Measurements from ENCODE around the gene FBXL13.
"Not testable (repeated sequence)": the region's sequence is repeated elsewhere in the genome, so short reads cannot be mapped to it uniquely, and the experiment has no call there.

The FBXL13 gene

GRCh38 chr7:102859084-102859798 lies 215.4 kb downstream of the FBXL13 start:
- H3K9me3 ChIP-seq (ENCODE audit: control insufficient read depth, insufficient read depth, low read length): no peaks in the 10 kb centered on the region
- H3K4me1 ChIP-seq (ENCODE audit: insufficient read depth, low read length): no peaks in the 10 kb centered on the region
- H3K9ac ChIP-seq (ENCODE audit: low read depth, low read length): no peak overlapping the region
- H3K36me3 ChIP-seq (ENCODE audit: insufficient read depth, low read length): no peaks in the 10 kb centered on the region

GRCh38 chr7:102856036-102856435 lies 218.6 kb downstream of the FBXL13 start:
- H3K4me1 ChIP-seq (ENCODE audit: insufficient read depth, low read length): no peaks in the 10 kb centered on the region
- no peak overlapping the region for H3K9ac ChIP-seq (ENCODE audit: low read depth, low read length)
- H3K9me3 ChIP-seq (ENCODE audit: control insufficient read depth, insufficient read depth, low read length): no peaks in the 10 kb centered on the region
- H3K36me3 ChIP-seq (ENCODE audit: insufficient read depth, low read length): no peaks in the 10 kb centered on the region

DNA sequence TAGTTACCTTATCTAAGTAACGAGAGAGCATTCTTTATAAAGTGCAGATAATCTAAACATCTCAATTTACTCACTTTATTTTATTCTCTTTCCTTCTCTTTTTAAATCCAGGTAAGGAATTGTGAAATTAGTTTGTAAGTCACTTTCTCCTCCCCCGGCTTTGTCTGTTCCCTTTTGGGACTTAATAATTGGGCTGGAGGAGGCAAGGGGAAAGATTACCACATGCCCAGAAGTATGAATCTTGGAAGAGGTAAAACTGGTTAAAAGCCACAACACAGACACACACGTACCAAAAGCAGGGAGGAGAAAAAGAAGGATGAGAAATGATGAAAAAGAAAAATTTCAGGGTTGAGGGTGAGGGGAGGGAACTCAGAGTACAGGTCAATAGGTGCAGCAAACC lies 225.1 kb downstream of the FBXL13 start:
- no peak overlapping the region for H3K9ac ChIP-seq (ENCODE audit: low read depth, low read length)
- no peaks in the 10 kb centered on the region for H3K4me1 ChIP-seq (ENCODE audit: insufficient read depth, low read length)
- no peaks in the 10 kb centered on the region for H3K36me3 ChIP-seq (ENCODE audit: insufficient read depth, low read length)
- no peaks in the 10 kb centered on the region for H3K9me3 ChIP-seq (ENCODE audit: control insufficient read depth, insufficient read depth, low read length)

DNA sequence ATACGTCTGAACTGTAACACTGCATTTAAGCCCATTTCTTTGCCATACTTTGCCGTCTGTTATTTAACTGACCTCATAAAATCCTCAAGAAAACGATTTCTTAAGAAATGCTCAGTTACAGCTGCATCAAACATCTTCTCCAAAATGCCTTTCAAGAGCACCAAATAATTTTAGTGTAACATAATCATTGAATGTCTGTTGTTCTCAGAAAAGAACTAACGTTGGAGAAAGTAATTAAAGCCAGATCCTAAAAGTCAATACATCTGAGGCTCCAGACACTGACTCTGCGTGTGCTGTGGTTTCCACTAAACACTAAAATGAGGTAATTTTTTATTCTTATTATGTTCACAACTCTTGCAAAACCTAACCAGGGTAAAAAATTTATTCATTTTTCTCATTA lies 225.5 kb downstream of the FBXL13 start:
- Histone ChIP-seq H3K4me1 (ENCODE audit: insufficient read depth, low read length) (no peaks in the 10 kb centered on the region), H3K36me3 (ENCODE audit: insufficient read depth, low read length) (no peaks in the 10 kb centered on the region), H3K9me3 (ENCODE audit: control insufficient read depth, insufficient read depth, low read length) (no peaks in the 10 kb centered on the region), H3K9ac (ENCODE audit: low read depth, low read length) (no peak overlapping the region)

DNA sequence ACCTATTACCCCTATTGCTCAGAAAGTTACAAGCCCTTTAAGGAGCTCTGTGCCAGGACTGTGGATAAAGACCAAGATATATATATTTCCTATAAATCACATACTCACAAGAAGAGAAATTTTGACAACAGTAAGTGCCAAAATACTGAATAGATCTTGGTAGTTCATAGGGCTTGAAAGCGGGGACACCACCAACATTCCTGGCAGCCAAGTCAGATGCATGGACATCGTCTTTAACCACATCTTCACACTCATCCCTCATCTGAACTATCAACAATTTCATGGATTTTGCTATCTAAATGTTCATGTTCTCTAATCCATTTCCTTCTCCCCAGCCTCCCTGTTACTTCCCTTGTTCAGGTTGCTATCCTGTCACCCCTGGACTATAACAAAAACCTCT lies 229.2 kb downstream of the FBXL13 start:
- no peaks in the 10 kb centered on the region for H3K36me3 ChIP-seq (ENCODE audit: insufficient read depth, low read length)
- no peaks in the 10 kb centered on the region; the same call in 1 of the 2 replicates for H3K9me3 ChIP-seq (ENCODE audit: control insufficient read depth, insufficient read depth, low read length)
- H3K9ac ChIP-seq (ENCODE audit: low read depth, low read length): no peak overlapping the region
- no peaks in the 10 kb centered on the region for H3K4me1 ChIP-seq (ENCODE audit: insufficient read depth, low read length)

GRCh38 chr7:102843850-102844249 lies 230.7 kb downstream of the FBXL13 start:
- H3K4me1 ChIP-seq (ENCODE audit: insufficient read depth, low read length): no peaks in the 10 kb centered on the region
- no peak overlapping the region for H3K9ac ChIP-seq (ENCODE audit: low read depth, low read length)
- H3K36me3 ChIP-seq (ENCODE audit: insufficient read depth, low read length): no peaks in the 10 kb centered on the region
- no peaks in the 10 kb centered on the region; the same call in 1 of the 2 replicates for H3K9me3 ChIP-seq (ENCODE audit: control insufficient read depth, insufficient read depth, low read length)

DNA sequence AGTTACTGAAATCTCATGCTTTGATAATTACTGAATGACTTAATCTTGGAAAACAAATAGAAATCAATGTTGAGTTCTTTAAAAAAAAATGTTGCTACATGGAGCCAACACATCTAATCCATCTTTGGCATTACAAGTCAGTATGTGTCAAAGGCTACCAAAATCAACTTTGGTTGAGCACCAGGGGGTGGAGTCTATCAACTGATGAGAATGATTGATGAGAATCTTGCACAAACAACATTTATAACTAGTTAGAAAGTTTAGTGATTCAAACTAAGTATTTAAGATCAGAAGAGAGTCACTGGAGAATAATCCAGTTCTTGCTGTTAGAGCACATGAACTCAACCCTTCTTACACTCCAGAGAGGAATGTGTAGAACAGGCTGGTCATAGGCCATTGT lies 232.3 kb downstream of the FBXL13 start:
- Histone ChIP-seq H3K36me3 (ENCODE audit: insufficient read depth, low read length) (no peaks in the 10 kb centered on the region), H3K9ac (ENCODE audit: low read depth, low read length) (no peak overlapping the region), H3K4me1 (ENCODE audit: insufficient read depth, low read length) (no peaks in the 10 kb centered on the region), H3K9me3 (ENCODE audit: control insufficient read depth, insufficient read depth, low read length) (no peaks in the 10 kb centered on the region; the same call in 1 of the 2 replicates)

GRCh38 chr7:102841290-102841689 lies 233.3 kb downstream of the FBXL13 start:
- no peaks in the 10 kb centered on the region for H3K36me3 ChIP-seq (ENCODE audit: insufficient read depth, low read length)
- no peaks in the 10 kb centered on the region for H3K4me1 ChIP-seq (ENCODE audit: insufficient read depth, low read length)
- H3K9me3 ChIP-seq (ENCODE audit: control insufficient read depth, insufficient read depth, low read length): no peaks in the 10 kb centered on the region; the same call in 1 of the 2 replicates
- H3K9ac ChIP-seq (ENCODE audit: low read depth, low read length): no peak overlapping the region

DNA sequence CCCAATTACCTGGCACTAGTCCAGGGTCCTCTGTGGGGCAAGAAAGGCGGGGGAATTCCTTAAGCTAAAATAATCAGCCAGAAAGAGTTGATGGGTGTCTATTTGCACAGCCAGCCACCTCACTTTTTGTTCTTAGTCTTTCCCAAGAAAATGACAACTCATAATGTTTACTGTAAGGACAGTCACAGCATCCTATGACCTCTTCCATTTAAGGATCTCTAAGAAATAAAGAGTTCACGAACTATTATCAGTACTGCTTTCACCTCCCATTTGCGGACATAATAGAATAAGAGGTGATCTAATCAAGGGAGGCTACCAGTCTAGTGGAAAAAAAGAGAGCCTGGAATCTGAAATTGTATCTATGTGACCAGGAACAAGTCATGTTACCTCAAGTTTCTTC lies 234.2 kb downstream of the FBXL13 start:
- Histone ChIP-seq H3K36me3 (ENCODE audit: insufficient read depth, low read length) (no peaks in the 10 kb centered on the region), H3K9me3 (ENCODE audit: control insufficient read depth, insufficient read depth, low read length) (no peaks in the 10 kb centered on the region; the same call in 1 of the 2 replicates), H3K4me1 (ENCODE audit: insufficient read depth, low read length) (no peaks in the 10 kb centered on the region), H3K9ac (ENCODE audit: low read depth, low read length) (no peak overlapping the region)

DNA sequence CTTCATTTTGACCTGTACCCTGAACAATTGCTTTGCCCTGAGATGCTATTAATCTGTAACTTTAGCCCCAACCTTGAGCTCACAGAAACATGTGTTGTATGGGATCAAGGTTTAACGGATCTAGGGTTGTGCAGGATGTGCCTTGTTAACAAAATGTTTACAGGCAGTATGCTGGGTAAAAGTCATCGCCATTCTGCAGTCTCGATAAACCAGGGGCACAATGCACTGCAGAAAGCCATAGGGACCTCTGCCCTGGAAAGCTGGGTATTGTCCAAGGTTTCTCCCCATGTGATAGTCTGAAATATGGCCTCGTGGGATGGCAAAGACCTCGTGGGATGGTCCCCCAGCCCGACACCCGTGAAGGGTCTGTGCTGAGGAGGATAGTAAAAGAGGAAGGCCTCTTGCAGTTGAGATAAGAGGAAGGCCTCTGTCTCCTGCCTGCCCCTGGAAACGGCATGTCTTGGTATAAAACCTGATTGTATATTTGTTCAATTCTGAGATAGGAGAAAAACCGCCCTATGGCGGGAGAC lies 236.0 kb downstream of the FBXL13 start:
- not testable (repeated sequence) for H3K4me1 ChIP-seq (ENCODE audit: insufficient read depth, low read length); H3K9ac ChIP-seq (ENCODE audit: low read depth, low read length); H3K9me3 ChIP-seq (ENCODE audit: control insufficient read depth, insufficient read depth, low read length); H3K36me3 ChIP-seq (ENCODE audit: insufficient read depth, low read length)

GRCh38 chr7:102837802-102838201 lies 236.8 kb downstream of the FBXL13 start:
- Histone ChIP-seq H3K9me3 (ENCODE audit: control insufficient read depth, insufficient read depth, low read length) (no peaks in the 10 kb centered on the region), H3K4me1 (ENCODE audit: insufficient read depth, low read length) (no peaks in the 10 kb centered on the region), H3K9ac (ENCODE audit: low read depth, low read length) (no peak overlapping the region), H3K36me3 (ENCODE audit: insufficient read depth, low read length) (no peaks in the 10 kb centered on the region)

DNA sequence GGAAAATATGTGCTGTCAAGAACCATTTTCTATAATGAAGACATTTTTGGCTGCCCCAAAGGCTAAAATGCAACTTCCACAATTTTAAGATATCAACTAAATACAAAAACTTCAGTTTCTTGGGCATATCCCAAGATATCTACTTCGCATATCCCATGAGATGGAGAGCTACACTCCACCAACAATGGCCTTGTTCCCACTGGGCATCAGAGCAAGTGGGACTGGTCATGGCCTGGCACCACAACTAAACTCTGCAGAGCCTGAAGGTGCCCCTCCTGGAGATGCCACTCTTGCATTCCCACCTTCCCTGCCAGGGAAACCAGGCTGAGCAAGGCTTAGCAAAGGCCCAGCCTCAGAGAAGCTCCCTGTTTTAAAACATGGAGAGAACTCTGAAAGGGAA lies 237.6 kb downstream of the FBXL13 start:
- Histone ChIP-seq H3K36me3 (ENCODE audit: insufficient read depth, low read length) (no peaks in the 10 kb centered on the region), H3K9ac (ENCODE audit: low read depth, low read length) (no peak overlapping the region), H3K9me3 (ENCODE audit: control insufficient read depth, insufficient read depth, low read length) (no peaks in the 10 kb centered on the region), H3K4me1 (ENCODE audit: insufficient read depth, low read length) (no peaks in the 10 kb centered on the region)

DNA sequence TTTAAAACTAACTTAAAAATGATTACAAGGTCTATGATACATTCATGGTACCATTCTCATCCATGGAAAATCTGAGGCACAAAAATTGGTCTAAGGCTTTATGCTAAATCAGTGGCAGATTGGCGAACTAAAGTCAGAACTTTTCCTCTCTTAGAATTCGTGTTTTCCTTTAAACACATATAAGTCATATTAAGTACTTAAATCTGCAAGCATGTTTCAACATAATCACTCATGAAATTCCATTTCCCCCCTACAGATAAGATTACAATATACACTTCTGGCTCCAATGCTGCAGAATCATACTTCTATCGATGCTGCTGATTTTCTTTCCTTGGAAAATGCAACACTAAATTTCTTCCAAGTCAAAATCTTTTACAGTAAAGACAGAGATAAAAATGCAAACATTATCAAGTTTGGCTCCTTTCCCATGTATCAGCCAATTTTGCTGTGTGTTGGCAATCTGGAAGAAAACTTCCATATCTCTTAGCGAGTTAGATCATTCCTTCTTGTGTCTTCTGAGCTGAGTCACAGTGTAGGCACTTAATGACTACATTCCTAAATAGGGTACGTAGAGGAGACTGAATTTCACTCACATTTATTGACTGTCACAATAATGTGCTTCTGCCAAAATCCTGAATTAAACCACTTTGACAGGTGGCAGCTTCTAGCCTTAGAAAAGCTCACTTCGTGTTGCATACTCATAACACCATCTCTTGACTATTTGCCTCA lies 238.2 kb downstream of the FBXL13 start:
- H3K9ac ChIP-seq (ENCODE audit: low read depth, low read length): no peak overlapping the region
- H3K4me1 ChIP-seq (ENCODE audit: insufficient read depth, low read length): no peaks in the 10 kb centered on the region
- H3K36me3 ChIP-seq (ENCODE audit: insufficient read depth, low read length): no peaks in the 10 kb centered on the region
- no peaks in the 10 kb centered on the region for H3K9me3 ChIP-seq (ENCODE audit: control insufficient read depth, insufficient read depth, low read length)

DNA sequence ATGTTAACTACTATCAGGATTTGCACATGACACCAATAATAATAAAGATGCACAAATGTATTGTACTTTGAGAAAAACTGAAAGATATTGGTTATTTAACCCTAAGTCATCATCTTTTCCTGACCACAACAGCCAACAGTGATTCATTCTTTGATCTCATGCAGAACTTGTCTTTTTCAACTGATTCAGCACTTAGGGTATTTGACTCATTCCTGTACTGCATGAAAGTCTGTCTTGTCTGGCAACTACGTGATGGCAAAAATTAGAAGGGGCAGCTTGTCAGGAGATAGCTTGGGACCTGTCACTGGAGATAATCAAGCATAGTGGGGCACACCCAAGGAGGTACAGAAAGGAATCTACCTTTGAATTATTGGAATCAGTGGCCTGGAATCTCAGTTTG lies 239.6 kb downstream of the FBXL13 start:
- no peaks in the 10 kb centered on the region for H3K9me3 ChIP-seq (ENCODE audit: control insufficient read depth, insufficient read depth, low read length)
- H3K4me1 ChIP-seq (ENCODE audit: insufficient read depth, low read length): no peaks in the 10 kb centered on the region
- no peaks in the 10 kb centered on the region for H3K36me3 ChIP-seq (ENCODE audit: insufficient read depth, low read length)
- H3K9ac ChIP-seq (ENCODE audit: low read depth, low read length): no peak overlapping the region

DNA sequence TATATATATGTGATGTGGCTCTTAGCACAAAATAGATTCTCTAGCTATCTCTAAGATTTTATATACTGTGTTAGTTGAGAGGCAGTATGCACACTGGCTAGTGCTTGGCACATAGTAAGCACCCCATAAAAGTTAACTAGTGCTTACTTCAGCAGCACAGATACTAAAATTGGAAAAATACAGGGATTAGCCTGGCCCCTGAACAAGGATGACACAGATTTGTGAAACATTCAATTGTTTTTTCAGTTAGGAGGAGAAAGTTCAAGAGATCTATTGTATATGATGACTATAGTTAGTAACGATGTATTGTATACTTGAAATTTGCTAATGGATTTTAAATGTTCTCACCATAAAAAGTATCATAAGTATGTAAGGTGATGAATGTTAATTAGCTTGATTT lies 240.1 kb downstream of the FBXL13 start:
- H3K9ac ChIP-seq (ENCODE audit: low read depth, low read length): no peak overlapping the region
- H3K36me3 ChIP-seq (ENCODE audit: insufficient read depth, low read length): no peaks in the 10 kb centered on the region
- peaks cover 4% of the 10 kb centered on the region; the same call in 1 of the 2 replicates for H3K4me1 ChIP-seq (ENCODE audit: insufficient read depth, low read length)
- H3K9me3 ChIP-seq (ENCODE audit: control insufficient read depth, insufficient read depth, low read length): no peaks in the 10 kb centered on the region

Data from ES-I3 (cell line).